HAP-1 (cell line): ENCODE measurements around the gene RBFOX1.

Source experiments
- DNase-seq, 2 experiments: peaks; one replicate each; pipeline ENCODE4 v3.0.0-alpha.2; 2016 to 2020; ENCODE audit warnings: low spot score in 2 of 2
- H3K27me3 ChIP-seq: fragments of 250-450 bp; sonication (Bioruptor Pico); 2 replicates; pipeline ENCODE4 v1.5.1; 2020; ENCODE audit warnings: low read depth, mild to moderate bottlenecking, moderate library complexity
- H3K36me3 ChIP-seq: fragments of 250-450 bp; sonication (Bioruptor Pico); replicated peaks from 2 replicates; pipeline ENCODE4 v1.5.1; 2020; ENCODE audit warnings: mild to moderate bottlenecking
- H3K4me1 ChIP-seq: fragments of 250-450 bp; sonication (Bioruptor Pico); 2 replicates; pipeline ENCODE4 v1.5.1; 2020; ENCODE audit warnings: mild to moderate bottlenecking
- H3K4me3 ChIP-seq: fragments of 250-450 bp; sonication (Bioruptor Pico); 2 replicates; pipeline ENCODE4 v1.5.1; 2020; ENCODE audit warnings: mild to moderate bottlenecking, moderate library complexity
- H3K9me3 ChIP-seq: fragments of 250-450 bp; sonication (Bioruptor Pico); 2 replicates; pipeline ENCODE4 v1.5.1; 2020; ENCODE audit warnings: mild to moderate bottlenecking, moderate library complexity
- in situ Hi-C: fragments of 300-500 bp; cut with MboI; formaldehyde crosslinking; loops from 3 replicates; pipeline ENCODE4 v1.14.3; 2020; ENCODE audit warnings: low sequenced_read_pairs, inconsistent platforms, mixed read lengths

The RBFOX1 gene

DNA sequence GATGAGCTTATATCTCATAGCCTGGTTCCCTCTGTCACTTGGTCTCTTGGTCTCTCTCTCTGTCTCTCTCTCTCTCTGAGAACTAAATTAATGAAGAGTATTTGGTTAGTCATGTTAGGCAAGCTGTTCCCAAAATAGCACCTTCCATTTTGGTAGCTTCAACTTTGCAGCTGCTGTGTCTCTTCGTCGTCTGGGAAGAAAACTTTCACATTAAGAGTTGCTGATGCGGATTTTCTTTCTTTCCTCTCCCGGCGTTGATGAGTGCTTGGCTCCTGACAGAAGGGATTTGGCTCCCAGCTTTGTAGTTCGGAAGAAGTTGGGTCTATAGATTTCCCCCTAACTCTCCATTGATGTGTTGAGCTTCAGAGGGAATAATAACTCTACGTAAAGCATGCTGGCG is at the start of gene RBFOX1:
RBFOX1 (plus strand) TSS at position 235 of the 400 bp plus-strand sequence.
- DNase-seq, result no peak
- in situ Hi-C loops, result no loop called here
- Histone ChIP-seq H3K36me3 (no peaks in the 10 kb centered on the region), H3K27me3 (no peaks in the 10 kb centered on the region), H3K9me3 (no peaks in the 10 kb centered on the region), H3K4me1 (no peaks in the 10 kb centered on the region), H3K4me3 (no peak within 1 kb of the TSS)

- no peaks in the 10 kb centered on the region for H3K4me1 ChIP-seq
- H3K9me3 ChIP-seq, result peaks cover 4% of the 10 kb centered on the region; the same call in 1 of the 2 replicates
- no peak for DNase-seq
- H3K27me3 ChIP-seq, result no peaks in the 10 kb centered on the region
- H3K36me3 ChIP-seq, result no peaks in the 10 kb centered on the region
- in situ Hi-C loops, result no loop called here
- H3K4me3 ChIP-seq, result no peak overlapping the region
These were observed 47.9 kb upstream of the RBFOX1 start for GRCh38 chr16:7284780-7285179.

GRCh38 chr16:7285520-7285919 is 47.1 kb upstream of the RBFOX1 start:
- DNase-seq, result no peak
- no peaks in the 10 kb centered on the region for H3K27me3 ChIP-seq
- peaks cover 4% of the 10 kb centered on the region for H3K9me3 ChIP-seq
- H3K4me1 ChIP-seq, result no peaks in the 10 kb centered on the region
- H3K4me3 ChIP-seq, result no peak overlapping the region
- H3K36me3 ChIP-seq, result no peaks in the 10 kb centered on the region
- in situ Hi-C loops, result no loop called here

GRCh38 chr16:7289299-7289698 is 43.3 kb upstream of the RBFOX1 start:
- no peaks in the 10 kb centered on the region for H3K36me3 ChIP-seq
- DNase-seq, result no peak
- no peaks in the 10 kb centered on the region for H3K27me3 ChIP-seq
- in situ Hi-C loops, result no loop called here
- H3K9me3 ChIP-seq, result peaks cover 4% of the 10 kb centered on the region
- H3K4me3 ChIP-seq, result no peak overlapping the region
- H3K4me1 ChIP-seq, result no peaks in the 10 kb centered on the region

DNA sequence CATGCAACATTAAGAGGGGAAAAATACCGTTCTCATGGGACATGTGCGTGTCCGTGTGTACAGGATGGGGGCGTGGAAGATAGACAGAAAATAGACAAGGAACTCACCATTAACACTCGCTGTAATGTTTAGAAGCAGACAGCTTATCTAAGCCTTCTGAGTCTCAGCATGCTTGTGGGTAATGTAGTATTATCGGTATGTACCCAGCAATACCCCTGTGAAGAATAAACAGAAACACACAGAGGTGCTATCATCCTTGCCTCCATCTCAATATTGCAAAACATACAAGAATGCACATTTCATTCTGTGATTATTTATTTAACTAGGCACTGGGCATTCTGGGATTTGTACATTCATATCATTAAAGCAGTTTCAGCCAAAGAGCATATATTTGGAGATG is 42.0 kb upstream of the RBFOX1 start:
- Histone ChIP-seq H3K9me3 (peaks cover 1% of the 10 kb centered on the region), H3K4me1 (no peaks in the 10 kb centered on the region), H3K4me3 (no peak overlapping the region), H3K36me3 (no peaks in the 10 kb centered on the region), H3K27me3 (no peaks in the 10 kb centered on the region)
- in situ Hi-C loops, result no loop called here
- DNase-seq, result no peak

DNA sequence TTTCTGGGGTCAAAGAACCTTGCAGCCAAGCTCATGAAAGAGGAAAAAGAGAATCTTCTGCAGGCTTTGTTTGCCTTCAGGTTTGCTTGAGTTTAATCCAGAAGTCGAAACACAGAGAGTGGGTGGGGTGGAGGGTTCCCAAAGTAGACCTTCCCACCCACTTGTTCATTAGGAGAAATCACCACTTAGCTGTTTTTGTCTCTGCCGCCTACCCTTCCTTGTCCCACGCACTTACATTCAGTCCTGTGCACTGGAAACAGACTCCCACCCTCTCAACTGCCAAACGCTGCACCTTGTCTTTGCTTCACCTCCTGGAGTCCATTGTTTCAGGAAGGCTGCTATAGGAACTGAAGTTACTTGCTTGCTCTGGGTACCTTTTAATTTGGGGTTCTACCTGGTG is 38.6 kb upstream of the RBFOX1 start:
- H3K4me3 ChIP-seq, result no peak overlapping the region
- no peaks in the 10 kb centered on the region for H3K27me3 ChIP-seq
- in situ Hi-C loops, result no loop called here

DNA sequence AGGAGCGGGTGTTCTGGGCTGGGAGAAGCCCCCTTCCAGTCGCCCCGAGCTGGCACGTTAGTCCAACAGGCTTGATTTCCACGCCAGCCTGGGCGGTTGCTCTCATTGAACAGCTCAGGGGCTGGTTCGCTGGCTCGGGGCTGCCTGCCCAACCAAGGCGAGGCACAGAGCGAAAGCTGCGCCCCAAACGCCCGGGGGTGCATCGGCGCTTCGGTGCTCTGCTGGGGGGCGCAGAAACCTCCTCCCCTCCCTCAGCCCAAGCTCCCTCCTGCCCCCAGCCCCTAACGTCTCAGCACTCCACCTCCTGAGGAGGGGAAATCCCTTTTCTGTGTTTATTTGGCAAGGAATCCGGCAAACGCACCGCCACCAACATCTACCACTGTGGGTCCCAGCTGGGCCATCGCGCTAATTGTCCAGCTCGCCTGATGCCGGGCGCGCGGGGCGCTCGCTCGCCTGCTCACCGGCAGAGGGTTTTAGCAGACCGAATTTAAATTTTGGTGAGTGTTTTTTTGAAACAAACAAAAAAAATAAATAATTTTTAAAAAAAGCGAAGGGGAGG is 29.5 kb upstream of the RBFOX1 start:
- Histone ChIP-seq H3K9me3 (no peaks in the 10 kb centered on the region), H3K4me1 (no peaks in the 10 kb centered on the region), H3K27me3 (no peaks in the 10 kb centered on the region), H3K4me3 (no peak overlapping the region), H3K36me3 (no peaks in the 10 kb centered on the region)
- in situ Hi-C loops, result loop anchor here (25.0 kb wide), 1 partner anchor 91 kb away; no protein-coding TSS in a partner anchor
- DNase-seq, result no peak

More for the DNA sequence above, 38.6 kb upstream of the RBFOX1 start:
- DNase-seq, result no peak
- H3K36me3 ChIP-seq, result no peaks in the 10 kb centered on the region
- H3K4me1 ChIP-seq, result no peaks in the 10 kb centered on the region
- no peaks in the 10 kb centered on the region; the same call in 1 of the 2 replicates for H3K9me3 ChIP-seq

GRCh38 chr16:7303660-7304200 is 28.9 kb upstream of the RBFOX1 start:
- in situ Hi-C loops, result loop anchor here (25.0 kb wide), 1 partner anchor 91 kb away; no protein-coding TSS in a partner anchor
- Histone ChIP-seq H3K4me3 (no peak overlapping the region), H3K4me1 (no peaks in the 10 kb centered on the region), H3K27me3 (no peaks in the 10 kb centered on the region), H3K36me3 (no peaks in the 10 kb centered on the region), H3K9me3 (no peaks in the 10 kb centered on the region)
- no peak for DNase-seq

GRCh38 chr16:7304279-7304678 is 28.4 kb upstream of the RBFOX1 start:
- H3K27me3 ChIP-seq, result no peaks in the 10 kb centered on the region
- no peak overlapping the region for H3K4me3 ChIP-seq
- no peaks in the 10 kb centered on the region for H3K9me3 ChIP-seq
- no peaks in the 10 kb centered on the region for H3K36me3 ChIP-seq
- no peaks in the 10 kb centered on the region for H3K4me1 ChIP-seq
- DNase-seq, result no peak
- in situ Hi-C loops, result loop anchor here (25.0 kb wide), 1 partner anchor 92 kb away; no protein-coding TSS in a partner anchor

- no peaks in the 10 kb centered on the region for H3K4me1 ChIP-seq
- no peak for DNase-seq
- no peak overlapping the region for H3K4me3 ChIP-seq
- in situ Hi-C loops, result loop anchor here (25.0 kb wide), 1 partner anchor 93 kb away; no protein-coding TSS in a partner anchor
- no peaks in the 10 kb centered on the region for H3K9me3 ChIP-seq
- no peaks in the 10 kb centered on the region for H3K36me3 ChIP-seq
- H3K27me3 ChIP-seq, result no peaks in the 10 kb centered on the region
These were observed 27.7 kb upstream of the RBFOX1 start for GRCh38 chr16:7304958-7305357.

- H3K4me1 ChIP-seq, result no peaks in the 10 kb centered on the region
- no peak for DNase-seq
- H3K36me3 ChIP-seq, result no peaks in the 10 kb centered on the region
- no peaks in the 10 kb centered on the region for H3K27me3 ChIP-seq
- peaks cover 3% of the 10 kb centered on the region; the same call in 1 of the 2 replicates for H3K9me3 ChIP-seq
- H3K4me3 ChIP-seq, result no peak overlapping the region
- in situ Hi-C loops, result loop anchor here (25.0 kb wide), 1 partner anchor 101 kb away; no protein-coding TSS in a partner anchor
These were observed 19.5 kb upstream of the RBFOX1 start for GRCh38 chr16:7313170-7313569.

- H3K9me3 ChIP-seq, result peaks cover 3% of the 10 kb centered on the region; the same call in 1 of the 2 replicates
- no peak for DNase-seq
- in situ Hi-C loops, result loop anchor here (25.0 kb wide), 1 partner anchor 102 kb away; no protein-coding TSS in a partner anchor
- no peaks in the 10 kb centered on the region for H3K27me3 ChIP-seq
- H3K4me3 ChIP-seq, result no peak overlapping the region
- no peaks in the 10 kb centered on the region for H3K36me3 ChIP-seq
- no peaks in the 10 kb centered on the region for H3K4me1 ChIP-seq
These were observed 18.5 kb upstream of the RBFOX1 start for GRCh38 chr16:7314163-7314562.

DNA sequence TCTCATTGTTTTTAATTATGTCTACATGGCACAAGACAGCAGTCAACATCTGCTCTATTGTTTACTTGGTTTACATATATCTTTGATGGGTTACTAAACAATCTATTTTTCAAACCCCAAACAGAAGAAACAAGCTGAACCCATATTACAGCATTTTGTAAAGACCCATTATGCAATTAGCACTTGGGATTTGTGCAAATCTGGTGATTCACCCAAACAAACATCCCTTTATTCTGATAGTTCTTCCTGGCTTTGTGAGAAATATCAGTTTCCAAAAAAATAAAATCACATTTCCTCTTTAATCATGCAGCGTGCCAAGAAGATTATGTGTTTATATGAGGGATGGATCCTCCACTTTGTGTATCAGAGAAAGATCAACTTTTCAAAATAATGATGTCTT is 16.8 kb upstream of the RBFOX1 start:
- Histone ChIP-seq H3K9me3 (peaks cover 3% of the 10 kb centered on the region; the same call in 1 of the 2 replicates), H3K27me3 (no peaks in the 10 kb centered on the region), H3K4me3 (no peak overlapping the region), H3K36me3 (no peaks in the 10 kb centered on the region), H3K4me1 (no peaks in the 10 kb centered on the region)
- in situ Hi-C loops, result loop anchor here (25.0 kb wide), 1 partner anchor 104 kb away; no protein-coding TSS in a partner anchor
- DNase-seq, result no peak

DNA sequence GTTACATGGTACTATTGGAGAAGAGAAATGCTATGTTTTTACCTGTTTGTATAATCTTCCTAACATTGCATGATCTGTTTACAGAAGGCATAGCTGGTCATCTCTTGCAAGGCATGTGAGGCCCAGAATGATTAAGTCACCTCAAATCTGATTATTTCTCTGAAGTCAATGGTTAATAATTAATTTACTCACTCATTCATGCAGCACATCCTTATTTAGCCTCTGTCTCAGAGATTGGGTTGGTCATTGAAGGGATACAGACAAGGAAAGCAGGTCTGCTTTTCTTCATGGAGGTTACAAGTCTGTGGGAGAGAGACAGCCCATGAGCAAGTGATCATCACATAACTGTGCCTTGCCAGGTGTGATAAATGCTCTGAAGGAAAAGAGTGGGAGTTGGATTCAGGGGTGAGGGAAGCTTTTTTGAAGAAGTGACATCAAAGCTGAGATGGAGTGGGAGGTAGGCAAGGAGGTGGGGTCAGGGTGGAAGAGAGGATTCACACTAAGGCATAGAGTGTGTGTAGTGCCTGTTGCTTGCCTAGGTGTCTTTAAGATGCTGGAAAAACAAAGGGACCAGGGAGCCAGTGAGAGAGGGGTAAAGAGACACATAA is 16.3 kb upstream of the RBFOX1 start:
- Histone ChIP-seq H3K27me3 (no peaks in the 10 kb centered on the region), H3K9me3 (peaks cover 3% of the 10 kb centered on the region; the same call in 1 of the 2 replicates), H3K4me1 (no peaks in the 10 kb centered on the region), H3K4me3 (no peak overlapping the region), H3K36me3 (no peaks in the 10 kb centered on the region)
- in situ Hi-C loops, result loop anchor here (25.0 kb wide), 1 partner anchor 104 kb away; no protein-coding TSS in a partner anchor
- DNase-seq, result no peak
